IPS DF 4.7 (cell line): ENCODE data around the gene NUP88.
"Not testable (repeated sequence)": the region's sequence is repeated elsewhere in the genome, so short reads cannot be mapped to it uniquely, and the experiment has no call there.

Experiments
- DNase-seq: peaks from one replicate; pipeline ENCODE4 v3.0.0-alpha.2; 2013; ENCODE audit warnings: low spot score; ENCODE audit errors: extremely low read depth

NUP88 gene

GRCh38 chr17:5419356-5419958 lies at the start of gene NUP88:
NUP88 (minus strand) TSS chr17:5419662; CDS start chr17:5419650, 12 bp downstream.
- DNase-seq = peak; percentile 81

DNA sequence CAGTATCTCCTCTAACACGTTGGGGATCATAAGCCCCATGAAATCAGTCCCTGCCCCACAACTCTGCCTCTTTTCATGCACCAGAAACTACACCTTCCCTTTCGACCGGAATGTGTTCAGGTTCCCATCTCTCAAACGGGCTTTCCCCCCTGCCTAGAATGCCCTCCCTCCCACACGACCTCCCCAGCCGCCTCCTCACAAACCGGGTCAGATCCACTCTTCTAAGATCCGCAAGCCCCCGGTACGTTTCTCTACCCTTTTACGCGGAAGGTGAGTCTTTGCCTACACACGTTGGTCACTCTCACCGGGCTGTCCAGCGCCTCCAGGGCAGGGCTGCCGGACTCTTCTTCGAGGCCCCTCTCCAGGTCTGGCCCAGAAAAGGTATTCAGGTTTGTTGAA lies 48.6 kb upstream of the NUP88 start:
- DNase-seq = no peak

DNA sequence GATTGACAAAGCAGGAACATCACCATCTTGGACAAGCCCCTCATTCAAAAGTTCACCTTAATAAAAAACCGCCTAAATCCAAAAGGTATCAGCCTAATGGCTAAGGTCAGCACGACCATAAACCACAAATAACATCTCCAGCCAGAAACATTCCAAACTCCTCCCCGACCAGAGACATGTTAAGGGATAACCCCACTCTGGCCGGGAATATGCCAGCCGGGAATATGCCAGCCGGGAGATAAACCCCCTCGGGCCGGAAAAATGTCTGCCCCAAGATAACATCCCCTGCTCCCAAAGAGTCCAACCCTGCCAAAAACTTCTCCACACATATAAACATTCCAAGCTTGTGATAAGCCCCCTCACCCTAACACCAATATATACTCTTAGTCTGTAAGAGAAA lies 48.0 kb upstream of the NUP88 start:
- no peak for DNase-seq

DNA sequence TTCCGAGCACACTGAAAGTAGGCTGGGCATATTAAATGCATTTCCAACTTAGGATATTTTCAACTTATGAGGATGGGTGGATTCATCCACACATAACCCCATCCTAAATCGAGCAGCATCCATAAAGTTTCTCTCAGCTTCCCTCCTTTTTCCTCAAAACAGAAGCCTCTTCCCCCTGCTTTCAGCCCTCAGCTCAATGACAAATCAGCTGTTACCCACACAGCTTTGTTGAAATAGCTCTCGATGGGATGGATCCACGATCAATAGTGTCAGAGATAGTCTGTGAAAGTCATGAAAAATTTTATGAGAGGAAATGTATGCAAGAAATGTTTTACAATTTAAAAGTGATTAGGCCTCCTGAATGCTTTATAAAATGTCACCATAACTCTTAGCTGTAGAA lies 46.8 kb upstream of the NUP88 start:
- DNase-seq = no peak

GRCh38 chr17:5464717-5465507 lies 45.5 kb upstream of the NUP88 start:
- no peak for DNase-seq

DNA sequence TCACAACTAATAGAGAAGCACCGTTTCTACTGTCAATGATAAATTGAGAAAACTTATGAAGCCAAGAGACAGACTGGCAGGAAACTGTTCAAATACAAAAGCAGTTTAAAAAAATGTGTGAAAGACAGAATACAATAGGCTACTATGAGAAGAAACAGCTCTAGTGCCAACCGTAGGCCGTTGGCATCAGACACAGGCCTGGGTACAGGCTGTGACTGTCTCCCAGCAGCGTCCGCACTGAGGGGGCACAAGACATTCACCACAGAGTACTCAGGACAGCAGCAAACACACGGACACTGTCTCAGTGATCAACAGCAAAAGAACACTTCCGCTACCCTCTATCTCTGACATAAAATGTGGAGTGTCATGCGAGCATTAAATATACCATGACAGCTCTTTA lies 27.3 kb upstream of the NUP88 start:
- DNase-seq = no peak

DNA sequence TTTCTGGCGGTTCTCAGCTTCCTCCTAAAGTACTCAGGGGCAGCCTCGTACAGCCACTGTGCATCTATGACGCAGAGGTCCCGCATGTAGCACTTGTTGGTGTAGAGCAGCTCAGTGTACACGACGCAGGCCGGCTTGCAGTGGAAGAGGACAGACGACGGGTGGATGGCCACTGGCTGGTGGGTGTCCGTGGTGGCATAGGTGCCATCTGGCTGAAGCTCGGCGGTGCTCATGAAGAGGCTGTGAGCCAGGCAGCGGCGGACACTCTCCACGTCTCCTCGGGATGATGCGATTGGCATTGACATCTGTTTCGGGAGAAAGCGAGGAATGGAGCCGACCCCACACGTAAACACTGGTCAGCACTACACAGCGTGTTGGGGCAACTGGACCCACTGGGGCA lies 24.7 kb upstream of the NUP88 start:
- no peak for DNase-seq

DNA sequence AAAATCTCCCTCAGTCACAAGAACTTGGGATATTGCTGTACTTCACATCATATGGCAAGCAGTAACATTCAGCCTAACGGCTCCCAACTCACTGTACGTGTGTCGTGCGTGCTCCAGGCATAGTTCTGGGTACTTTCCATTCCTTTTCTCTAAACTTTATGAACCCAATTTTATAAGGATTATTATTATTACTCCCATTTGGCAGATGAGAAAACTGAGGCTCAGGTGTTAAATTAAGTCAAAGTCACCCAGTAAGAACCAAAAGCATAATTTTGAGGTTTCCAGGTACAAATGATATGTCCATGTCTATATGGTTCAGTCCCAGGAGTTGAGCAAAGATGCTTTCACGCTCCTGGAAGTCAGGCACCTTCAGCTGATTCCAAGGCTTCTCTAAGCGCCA lies 24.3 kb upstream of the NUP88 start:
- DNase-seq = no peak

GRCh38 chr17:5439446-5439764 lies 19.9 kb upstream of the NUP88 start:
- no peak for DNase-seq

DNA sequence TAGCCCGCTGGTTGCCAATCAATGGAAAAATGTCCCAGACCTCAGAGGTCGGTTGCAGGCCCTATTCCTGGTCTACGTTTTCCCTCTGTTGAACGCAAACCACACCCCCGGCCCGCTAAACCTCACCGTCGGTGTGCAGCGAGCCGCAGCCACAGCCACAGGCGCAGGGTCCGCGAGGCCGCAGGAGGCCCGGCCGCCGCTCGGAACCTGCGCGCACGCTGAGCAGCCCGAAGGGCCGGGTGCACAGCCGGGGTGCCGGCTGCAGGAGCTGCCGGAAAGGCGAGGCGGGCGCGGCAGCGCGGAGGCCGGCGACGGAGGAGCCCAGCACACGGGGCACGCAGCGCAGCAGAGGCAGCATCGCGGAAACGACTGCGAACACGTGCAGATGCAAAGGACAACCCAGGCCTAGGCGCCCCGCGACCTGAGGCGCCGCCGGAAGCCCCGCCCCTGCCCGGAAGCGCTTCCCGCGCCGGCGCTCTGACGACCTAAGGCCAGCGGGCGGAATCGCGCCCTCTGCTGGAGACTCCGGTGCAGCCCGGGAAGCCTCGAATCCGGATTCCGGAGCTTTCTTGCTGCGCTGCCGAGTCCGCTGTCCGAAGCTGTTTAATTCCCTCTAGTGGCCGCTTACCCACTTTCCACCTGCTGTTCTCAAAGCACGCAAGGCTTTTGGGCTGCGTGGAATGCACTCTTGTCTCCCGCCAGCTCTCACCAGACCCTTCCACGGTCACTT lies 19.4 kb upstream of the NUP88 start, which contains the start of gene C1QBP:
C1QBP (minus strand) TSS at position 440 of the 730 bp plus-strand sequence; CDS start at position 358, 82 bp downstream.
- DNase-seq = peak; percentile 44

GRCh38 chr17:5437721-5438317 lies 18.4 kb upstream of the NUP88 start:
- DNase-seq = no peak

- DNase-seq = not testable (repeated sequence)
Observed at GRCh38 chr17:5435781-5436315, 16.4 kb upstream of the NUP88 start.

DNA sequence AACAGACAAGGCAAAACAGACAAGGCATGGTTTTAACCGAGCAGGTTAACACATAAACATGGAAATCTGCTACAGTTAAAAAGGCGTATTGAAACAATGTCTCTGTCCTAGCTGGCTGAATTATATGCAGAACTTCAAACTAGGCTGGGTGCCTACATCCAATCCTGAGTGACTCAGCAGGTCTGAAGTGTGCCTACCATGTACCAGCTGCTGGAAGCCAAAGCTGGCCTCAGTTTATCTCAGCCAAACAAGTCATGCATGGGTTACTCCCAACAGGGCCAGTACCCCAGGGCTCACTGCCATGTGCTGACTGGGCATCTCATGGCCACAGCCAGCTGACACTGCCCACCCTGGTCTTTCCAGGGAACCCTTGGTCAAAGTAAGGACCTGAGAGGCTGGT lies 15.5 kb upstream of the NUP88 start:
- DNase-seq = no peak

DNA sequence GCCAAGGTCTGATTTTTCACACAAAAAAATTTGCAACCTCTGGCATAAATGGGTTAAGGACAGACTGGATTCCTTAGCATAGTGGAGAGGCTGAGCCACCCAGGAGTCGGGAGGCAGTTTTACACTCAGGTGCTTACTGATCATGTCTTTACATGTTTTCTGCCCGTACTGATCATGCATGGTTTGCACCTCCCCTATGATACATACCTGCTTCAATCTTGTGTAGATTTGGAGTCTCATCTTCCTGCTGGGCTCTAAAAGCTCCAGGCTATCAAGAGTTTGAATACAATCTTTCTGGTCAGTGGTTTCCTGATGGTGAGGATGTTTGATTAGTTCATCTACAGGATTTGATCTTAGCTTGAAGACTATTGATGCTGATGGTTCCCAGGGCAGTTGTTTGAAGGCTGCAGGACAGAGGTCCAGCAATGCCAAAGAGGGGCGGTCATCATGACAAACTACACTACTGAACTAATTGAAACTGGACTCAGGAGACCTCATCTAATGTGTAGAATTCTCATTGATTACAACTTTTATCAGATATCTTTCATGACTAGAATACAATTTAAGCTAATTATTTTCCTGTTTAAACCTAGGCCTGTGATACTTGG lies 12.6 kb upstream of the NUP88 start:
- DNase-seq = no peak

GRCh38 chr17:5431234-5431633 lies 11.8 kb upstream of the NUP88 start:
- not testable (repeated sequence) for DNase-seq

DNA sequence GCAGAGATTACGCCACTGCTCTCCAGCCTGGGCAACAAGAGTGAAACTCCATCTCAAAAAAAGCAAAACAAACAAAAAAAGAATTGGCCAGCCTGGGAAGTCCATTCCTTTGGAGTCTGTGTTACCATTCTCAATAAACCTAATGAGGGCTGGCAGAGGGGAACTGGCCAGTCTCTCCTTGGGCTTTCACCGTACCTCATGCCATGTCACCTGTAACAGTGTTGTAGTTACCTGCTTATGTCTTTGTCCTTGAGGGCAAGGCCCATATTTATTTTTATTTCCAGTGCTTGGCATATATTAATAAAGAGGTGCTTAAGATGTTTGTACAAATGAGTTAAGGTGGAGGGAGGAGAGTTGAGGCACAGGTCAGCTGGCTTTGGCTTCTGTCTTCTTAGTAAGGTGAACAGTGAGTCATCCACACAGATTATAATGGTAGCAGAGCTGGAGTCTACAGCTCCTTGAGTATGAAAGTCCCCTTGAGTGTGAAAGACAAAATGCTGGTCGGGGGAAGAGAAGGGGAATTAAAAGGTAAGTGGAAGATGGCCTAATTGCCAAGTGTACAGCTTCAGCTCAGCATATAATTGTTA lies 11.0 kb upstream of the NUP88 start:
- DNase-seq = no peak

DNA sequence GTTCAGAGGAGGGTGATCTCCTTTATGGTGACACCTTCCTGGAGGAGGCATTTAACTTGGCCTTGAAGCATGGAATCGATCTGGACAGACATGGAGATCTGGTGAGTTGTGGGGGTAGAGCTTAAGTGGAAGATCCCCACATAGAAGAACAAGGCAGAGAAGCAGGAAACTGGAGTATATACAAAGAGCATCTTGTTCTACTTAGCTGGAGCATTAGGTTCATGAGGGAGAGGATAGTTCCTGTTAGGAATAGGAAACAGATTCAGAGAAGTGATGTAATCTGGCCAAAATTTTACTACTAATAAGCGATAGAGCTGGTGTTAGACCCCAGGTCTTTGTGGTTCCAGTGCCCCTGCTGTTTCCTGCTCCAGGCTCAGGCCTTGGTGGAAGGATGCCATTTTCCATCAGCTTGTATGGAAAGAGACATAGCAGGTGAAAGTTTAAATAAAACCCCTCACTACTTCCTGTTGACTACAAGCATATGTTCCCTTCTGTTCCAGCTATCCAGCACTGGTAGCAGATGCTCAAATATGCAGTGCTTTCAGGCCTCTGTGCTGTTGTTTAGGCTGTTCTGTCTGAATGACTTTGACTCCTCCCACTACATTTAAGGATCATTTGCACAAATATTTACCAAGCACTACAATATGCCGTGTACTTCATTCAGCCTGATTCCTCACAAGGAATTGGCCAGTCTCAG lies 9.9 kb upstream of the NUP88 start:
- no peak for DNase-seq

DNA sequence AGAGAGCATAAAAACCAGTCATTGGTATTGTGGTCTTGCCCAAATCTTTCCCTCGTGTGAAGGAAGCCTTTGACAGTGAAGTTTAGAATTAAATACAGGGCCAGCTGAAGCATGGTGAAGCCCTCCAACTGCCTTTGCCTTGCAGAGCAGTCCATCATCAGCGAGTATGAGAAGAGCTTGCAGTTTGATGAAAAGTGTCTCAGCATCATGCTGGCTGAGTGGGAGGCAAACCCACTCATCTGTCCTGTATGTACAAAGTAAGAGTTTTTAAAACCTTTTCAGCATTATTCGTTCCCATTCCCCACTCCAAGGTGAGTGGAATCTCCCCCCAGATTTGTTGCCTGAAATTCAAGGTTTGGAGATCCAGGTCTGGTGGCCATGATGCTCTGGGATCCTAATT lies 6.4 kb upstream of the NUP88 start:
- DNase-seq = no peak

DNA sequence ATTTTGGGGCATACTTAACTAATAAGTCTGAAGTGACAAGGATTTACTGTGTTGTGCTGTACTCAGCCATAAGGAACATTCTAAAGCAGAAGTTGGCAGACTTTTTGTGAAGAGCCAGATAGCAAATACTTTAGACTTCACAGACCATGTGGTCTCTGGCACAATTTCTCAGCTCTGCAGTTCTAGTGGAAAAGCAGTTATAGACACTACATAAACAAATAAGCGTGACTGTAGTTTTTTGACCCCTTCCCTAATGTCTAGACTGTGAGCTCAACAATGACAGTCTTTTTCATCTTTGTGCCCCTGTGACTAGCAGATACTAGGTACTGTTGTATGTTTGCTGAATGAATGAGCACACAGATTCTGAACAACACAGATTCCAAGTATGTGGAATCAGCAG lies 5.4 kb upstream of the NUP88 start:
- DNase-seq = no peak

DNA sequence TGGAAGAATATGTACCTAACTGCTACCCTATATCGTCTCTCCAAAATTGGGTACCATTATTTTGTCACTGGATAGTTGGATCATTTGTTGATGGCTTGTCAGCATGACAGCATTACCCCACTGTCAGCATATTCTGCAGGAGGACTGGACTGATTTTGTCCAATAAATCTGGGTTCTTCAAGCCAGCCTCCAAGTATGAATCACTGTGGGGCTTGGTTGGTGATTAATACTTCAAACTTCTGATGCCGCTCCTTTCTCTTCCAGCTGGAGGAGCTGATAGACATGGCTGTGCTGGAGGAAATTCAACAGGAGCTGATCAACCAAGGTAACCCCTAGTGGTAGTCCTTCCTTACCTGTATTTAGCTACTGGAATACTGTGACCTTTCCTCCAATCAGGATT lies 3.0 kb upstream of the NUP88 start:
- no peak for DNase-seq
